HepG2 (cell line): ENCODE results near the gene NDEL1. TPM values are rescaled to one million over a fixed set of nuclear protein-coding genes. Genes with fewer than 3 reads are reported as not detected.

ENCODE experiments used
- ARNT ChIP-seq: fragments of 450-650 bp; IDR thresholded peaks from 2 replicates; pipeline ENCODE4 v1.6.1; 2017
- DMTF1 ChIP-seq: sonication (generic); formaldehyde crosslinking; IDR thresholded peaks from 2 replicates; pipeline ENCODE4 v1.4.0; 2020; ENCODE audit warnings: mild to moderate bottlenecking, missing genetic modification reagents
- FOXA1 ChIP-seq, 2 experiments: fragments of 450-650 bp in 1 of 2; sonication (generic) in 1 of 2; formaldehyde crosslinking in 1 of 2; IDR thresholded peaks; 2 replicates each; pipeline versions ENCODE4 v1.4.0 to v1.6.1; 2016 to 2020; ENCODE audit warnings: missing genetic modification reagents in 1 of 2
- HDAC2 ChIP-seq: sonication (generic); formaldehyde crosslinking; IDR thresholded peaks from 2 replicates; pipeline ENCODE4 v1.4.0; 2020; ENCODE audit warnings: missing genetic modification reagents
- MIER2 ChIP-seq: IDR thresholded peaks from 2 replicates; pipeline ENCODE4 v1.6.1; 2016; ENCODE audit warnings: missing biosample characterization, missing genetic modification reagents
- MIER3 ChIP-seq: IDR thresholded peaks from 2 replicates; pipeline ENCODE4 v1.6.1; 2016; ENCODE audit warnings: missing compliant biosample characterization, borderline replicate concordance
- MYNN ChIP-seq: sonication (generic); formaldehyde crosslinking; IDR thresholded peaks from 2 replicates; pipeline ENCODE4 v1.4.0; 2020; ENCODE audit warnings: mild to moderate bottlenecking, low read depth, missing genetic modification reagents
- PATZ1 ChIP-seq: sonication (generic); formaldehyde crosslinking; IDR thresholded peaks from 2 replicates; pipeline ENCODE4 v1.4.0; 2020; ENCODE audit warnings: missing genetic modification reagents
- RARG ChIP-seq: sonication (generic); formaldehyde crosslinking; IDR thresholded peaks from 2 replicates; pipeline ENCODE4 v1.4.0; 2020; ENCODE audit warnings: low read depth, mild to moderate bottlenecking, missing genetic modification reagents
- SIN3A ChIP-seq: IDR thresholded peaks from 2 replicates; pipeline ENCODE4 v1.6.1; 2011; ENCODE audit warnings: low read depth, mild to moderate bottlenecking, control low read depth, low read length, borderline replicate concordance
- SYNCRIP ChIP-seq: fragments of 200-400 bp; formaldehyde crosslinking; IDR thresholded peaks from 2 replicates; pipeline ENCODE4 v1.6.1; 2018; ENCODE audit warnings: mild to moderate bottlenecking, low read depth, low read length; ENCODE audit not compliant: insufficient read depth
- TP53 ChIP-seq: sonication (generic); formaldehyde crosslinking; conservative IDR thresholded peaks from 2 replicates; pipeline ENCODE4 v1.4.0; 2020; ENCODE audit warnings: missing genetic modification reagents
- ZNF10 ChIP-seq: sonication (generic); formaldehyde crosslinking; IDR thresholded peaks from 2 replicates; pipeline ENCODE4 v1.4.0; 2020; ENCODE audit warnings: mild to moderate bottlenecking, low read depth, missing genetic modification reagents, borderline replicate concordance
- ZNF260 ChIP-seq: sonication (generic); formaldehyde crosslinking; IDR thresholded peaks from 2 replicates; pipeline ENCODE4 v1.4.0; 2020; ENCODE audit warnings: missing genetic modification reagents, low read depth, mild to moderate bottlenecking, borderline replicate concordance
- ZNF616 ChIP-seq: sonication (generic); formaldehyde crosslinking; IDR thresholded peaks from 2 replicates; pipeline ENCODE4 v1.5.0; 2020; ENCODE audit warnings: low read depth, mild to moderate bottlenecking, missing genetic modification reagents
- ZNF687 ChIP-seq: sonication (generic); formaldehyde crosslinking; IDR thresholded peaks from 2 replicates; pipeline ENCODE4 v1.5.1; 2020; ENCODE audit warnings: mild to moderate bottlenecking, missing genetic modification reagents, moderate library complexity
- ZNF704 ChIP-seq: sonication (generic); formaldehyde crosslinking; IDR thresholded peaks from 2 replicates; pipeline ENCODE4 v1.8.1; 2023; ENCODE audit warnings: mild to moderate bottlenecking, inconsistent platforms, moderate library complexity, missing genetic modification reagents, borderline replicate concordance
- ZSCAN12 ChIP-seq: sonication (generic); formaldehyde crosslinking; IDR thresholded peaks from 2 replicates; pipeline ENCODE4 v1.9.0; 2021; ENCODE audit warnings: mild to moderate bottlenecking, missing genetic modification reagents
- polyA plus RNA-seq, 8 experiments: library from polyadenylated mRNA; depleted of rRNA in 3 of 8; stranded (reverse) in 7 of 8; unstranded in 1 of 8; fragments of >200 nt; fragmentation: Illumina TruSeq in 4 of 8; extraction: Trizol in 4 of 8; gene quantifications; 2 replicates each; pipeline versions ENCODE4 v1.2.1 to v1.2.3, GENCODE V29; 2011 to 2016; ENCODE audit warnings: low read depth in 4 of 8, missing spikeins in 1 of 8, mixed read lengths in 1 of 8; ENCODE audit not compliant: insufficient read depth in 1 of 8
- total RNA-seq, 5 experiments: library from RNA; depleted of rRNA; stranded (reverse); fragments of >200 nt; fragmentation: Illumina TruSeq; extraction: Trizol; gene quantifications; 2 replicates each; pipeline ENCODE4 v1.2.3, GENCODE V29; 2016; ENCODE audit warnings: low read depth in 1 of 5

The NDEL1 gene
- total and polyA plus RNA-seq, 2 of the 13 experiments (the other 11 are each of a cell fraction or from before 2014, with no cell fraction given): 59.8 to 153 TPM

- TF ChIP-seq ZNF616 (CRISPR knock-in tag) (no peak), DMTF1 (CRISPR knock-in tag) (no peak), PATZ1 (peak; percentile 62; the same call in 1 of the 2 replicates), ZNF260 (CRISPR knock-in tag) (no peak), ZNF704 (CRISPR knock-in tag) (no peak), SYNCRIP (no peak), TP53 (CRISPR knock-in tag) (peak; percentile 5; the same call in 1 of the 2 replicates), ZNF687 (peak; percentile 77), HDAC2 (CRISPR knock-in tag) (no peak), RARG (CRISPR knock-in tag) (no peak), MIER2 (CRISPR knock-in tag) (no peak), MIER3 (CRISPR knock-in tag) (no peak), ZNF10 (CRISPR knock-in tag) (no peak), ZSCAN12 (CRISPR knock-in tag) (no peak), ARNT (no peak), SIN3A (peak; percentile 56; the same call in 1 of the 2 replicates), MYNN (no peak), FOXA1 (IDR thresholded peaks at IDR 0.05) (no peak), FOXA1 (CRISPR knock-in tag; IDR thresholded peaks at IDR 0.05) (no peak)
These were observed 622 bp downstream of the NDEL1 start (continued) for GRCh38 chr17:8436169-8436843.
